ENCODE data around the gene INTS6. TPM values are rescaled to one million over a fixed set of nuclear protein-coding genes. Genes with fewer than 3 reads are reported as not detected.

The INTS6 gene
- polyA plus RNA-seq, 1 donor (not counting 4 experiments of a cell fraction or from before 2014, with no cell fraction given), result 44.2 TPM

DNA sequence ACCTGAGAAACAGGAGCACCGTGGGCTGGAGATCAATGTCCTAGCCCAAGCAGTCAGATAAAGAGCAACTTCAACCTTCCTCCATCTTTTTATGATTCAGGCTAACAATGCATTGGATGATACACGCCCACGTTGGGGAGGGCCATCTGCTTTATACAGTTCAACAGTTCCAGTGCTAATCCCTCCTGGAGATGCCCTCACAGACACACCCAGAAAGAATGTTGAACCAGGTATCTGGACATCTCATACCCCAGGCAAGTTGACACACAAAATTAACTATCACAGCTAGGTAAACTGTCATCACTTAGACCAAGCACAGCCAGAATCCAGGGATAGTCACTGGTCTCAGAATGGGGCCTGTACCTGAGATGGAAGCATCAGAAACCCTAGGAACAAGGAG, 134.0 kb downstream of the INTS6 start:
- no peaks in the 10 kb centered on the region for H4K20me1 ChIP-seq (ENCODE audit: control insufficient read depth, extremely low read depth, insufficient read depth, low read length)
- no peak for FAIRE-seq
- no peaks in the 10 kb centered on the region for H3K36me3 ChIP-seq (ENCODE audit: control insufficient read depth in 2 of 2, extremely low read depth in 1 of 2, insufficient read depth in 2 of 2, low read length in 2 of 2)
- H3K27ac ChIP-seq (ENCODE audit: control insufficient read depth, insufficient read depth, low read length), result no peak overlapping the region
- no peaks in the 10 kb centered on the region for H3K4me1 ChIP-seq (ENCODE audit: control insufficient read depth, extremely low read depth, insufficient read depth, low read length)
- H3K4me2 ChIP-seq (ENCODE audit: control insufficient read depth, extremely low read depth, insufficient read depth, low read depth, low read length), result no peak overlapping the region
- H3K9me1 ChIP-seq (ENCODE audit: control insufficient read depth, extremely low read depth, insufficient read depth, low read length), result no peaks in the 10 kb centered on the region
- DNase-seq (ENCODE audit: low read depth, low spot score), result no peak
- no peaks in the 10 kb centered on the region for H3K9me3 ChIP-seq (ENCODE audit: control insufficient read depth, low read depth, low read length)
- no peak overlapping the region for H3K9ac ChIP-seq (ENCODE audit: control insufficient read depth, extremely low read depth, insufficient read depth, low read length)
- H2AFZ ChIP-seq (ENCODE audit: control insufficient read depth, low read length), result no peak overlapping the region
- peaks cover 3% of the 10 kb centered on the region for H3K27me3 ChIP-seq (ENCODE audit: control insufficient read depth, extremely low read depth, insufficient read depth, low read length)
- dilution Hi-C loops (cut with MboI; ENCODE audit: extremely low pct_ligation_motif_present, low sequenced_read_pairs), result no loop called here
- TF ChIP-seq EZH2 (IDR thresholded peaks at IDR 0.05; ENCODE audit: low read length), result no peak
- TF ChIP-seq, protein P1, sequence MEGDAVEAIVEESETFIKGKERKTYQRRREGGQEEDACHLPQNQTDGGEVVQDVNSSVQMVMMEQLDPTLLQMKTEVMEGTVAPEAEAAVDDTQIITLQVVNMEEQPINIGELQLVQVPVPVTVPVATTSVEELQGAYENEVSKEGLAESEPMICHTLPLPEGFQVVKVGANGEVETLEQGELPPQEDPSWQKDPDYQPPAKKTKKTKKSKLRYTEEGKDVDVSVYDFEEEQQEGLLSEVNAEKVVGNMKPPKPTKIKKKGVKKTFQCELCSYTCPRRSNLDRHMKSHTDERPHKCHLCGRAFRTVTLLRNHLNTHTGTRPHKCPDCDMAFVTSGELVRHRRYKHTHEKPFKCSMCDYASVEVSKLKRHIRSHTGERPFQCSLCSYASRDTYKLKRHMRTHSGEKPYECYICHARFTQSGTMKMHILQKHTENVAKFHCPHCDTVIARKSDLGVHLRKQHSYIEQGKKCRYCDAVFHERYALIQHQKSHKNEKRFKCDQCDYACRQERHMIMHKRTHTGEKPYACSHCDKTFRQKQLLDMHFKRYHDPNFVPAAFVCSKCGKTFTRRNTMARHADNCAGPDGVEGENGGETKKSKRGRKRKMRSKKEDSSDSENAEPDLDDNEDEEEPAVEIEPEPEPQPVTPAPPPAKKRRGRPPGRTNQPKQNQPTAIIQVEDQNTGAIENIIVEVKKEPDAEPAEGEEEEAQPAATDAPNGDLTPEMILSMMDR (optimal IDR thresholded peaks at IDR 0.05 in 1 of 3, IDR thresholded peaks at IDR 0.05 in 1 of 3, conservative IDR thresholded peaks at IDR 0.05 in 1 of 3; ENCODE audit: extremely low read depth in 1 of 3, insufficient read depth in 2 of 3, low read length in 3 of 3), result no peak
- no peak overlapping the region for H3K4me3 ChIP-seq (ENCODE audit: control insufficient read depth in 2 of 3, extremely low read depth in 1 of 3, insufficient read depth in 2 of 3, low read depth in 1 of 3, low read length in 3 of 3)
- no peaks in the 10 kb centered on the region for H3K79me2 ChIP-seq (ENCODE audit: control insufficient read depth, insufficient read depth, low read length)

DNA sequence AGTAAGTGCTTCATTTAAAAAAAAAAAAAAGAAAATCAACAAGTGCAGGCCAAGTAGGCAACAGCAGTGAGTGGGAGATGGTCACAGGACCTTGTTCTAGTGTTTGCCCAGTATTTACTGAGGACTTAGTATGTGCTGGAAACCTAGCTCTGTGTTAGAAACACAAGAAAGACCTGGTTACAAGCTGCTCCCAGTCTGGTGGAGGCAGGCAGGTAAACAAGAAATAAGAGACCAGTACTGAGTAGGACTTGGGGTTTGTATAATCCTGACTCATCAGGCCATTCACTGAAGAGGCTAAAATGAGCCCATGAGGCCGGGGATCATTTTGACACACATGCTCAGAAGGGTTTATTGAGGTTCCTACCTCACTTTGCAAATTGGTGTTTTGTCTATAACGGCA, 134.8 kb downstream of the INTS6 start:
- H3K79me2 ChIP-seq (ENCODE audit: control insufficient read depth, insufficient read depth, low read length), result no peaks in the 10 kb centered on the region
- no peak for TF ChIP-seq EZH2 (IDR thresholded peaks at IDR 0.05; ENCODE audit: low read length)
- TF ChIP-seq, protein P1 (optimal IDR thresholded peaks at IDR 0.05 in 1 of 3, IDR thresholded peaks at IDR 0.05 in 1 of 3, conservative IDR thresholded peaks at IDR 0.05 in 1 of 3; ENCODE audit: extremely low read depth in 1 of 3, insufficient read depth in 2 of 3, low read length in 3 of 3), result no peak
- no peak overlapping the region for H2AFZ ChIP-seq (ENCODE audit: control insufficient read depth, low read length)
- H3K9ac ChIP-seq (ENCODE audit: control insufficient read depth, extremely low read depth, insufficient read depth, low read length), result no peak overlapping the region
- dilution Hi-C loops (cut with MboI; ENCODE audit: extremely low pct_ligation_motif_present, low sequenced_read_pairs), result no loop called here
- peaks cover 3% of the 10 kb centered on the region for H3K27me3 ChIP-seq (ENCODE audit: control insufficient read depth, extremely low read depth, insufficient read depth, low read length)
- no peaks in the 10 kb centered on the region for H3K9me3 ChIP-seq (ENCODE audit: control insufficient read depth, low read depth, low read length)
- no peaks in the 10 kb centered on the region for H4K20me1 ChIP-seq (ENCODE audit: control insufficient read depth, extremely low read depth, insufficient read depth, low read length)
- no peaks in the 10 kb centered on the region for H3K9me1 ChIP-seq (ENCODE audit: control insufficient read depth, extremely low read depth, insufficient read depth, low read length)
- no peak overlapping the region for H3K4me3 ChIP-seq (ENCODE audit: control insufficient read depth in 2 of 3, extremely low read depth in 1 of 3, insufficient read depth in 2 of 3, low read depth in 1 of 3, low read length in 3 of 3)
- no peak overlapping the region for H3K4me2 ChIP-seq (ENCODE audit: control insufficient read depth, extremely low read depth, insufficient read depth, low read depth, low read length)
- H3K4me1 ChIP-seq (ENCODE audit: control insufficient read depth, extremely low read depth, insufficient read depth, low read length), result no peaks in the 10 kb centered on the region
- no peaks in the 10 kb centered on the region for H3K36me3 ChIP-seq (ENCODE audit: control insufficient read depth in 2 of 2, extremely low read depth in 1 of 2, insufficient read depth in 2 of 2, low read length in 2 of 2)
- no peak overlapping the region for H3K27ac ChIP-seq (ENCODE audit: control insufficient read depth, insufficient read depth, low read length)
- no peak for DNase-seq (ENCODE audit: low read depth, low spot score)
- FAIRE-seq, result no peak

Measured in keratinocyte (primary cell).